SK-N-SH (cell line): Measurements from ENCODE around the gene C6orf89. TPM values are rescaled to one million over a fixed set of nuclear protein-coding genes. Genes with fewer than 3 reads are reported as not detected.

Source experiments
- CTCF ChIA-PET: fragments of 300-600, 350-600 bp; formaldehyde crosslinking; extraction: SDS; loops from one replicate; lab custom pipeline; 2021; lab: Yijun Ruan, JAX
- POLR2A ChIA-PET: fragments of 350-600 bp; sonication (Branson Sonifier 250); formaldehyde crosslinking; extraction: SDS; loops from one replicate; lab custom pipeline; 2020; ENCODE audit warnings: antibody characterized with exemption, inconsistent platforms; lab: Yijun Ruan, JAX
- DNase-seq: peaks from one replicate; pipeline ENCODE4 v3.0.0; 2012
- H2AFZ ChIP-seq: fragments of 200-600 bp; sonication (generic); 2 replicates; pipeline ENCODE4 v1.8.1; 2016; ENCODE audit warnings: antibody characterized with exemption, mild to moderate bottlenecking, low read depth
- H3F3A ChIP-seq: fragments of 200-600 bp; sonication (generic); replicated peaks from 2 replicates; pipeline ENCODE3; 2016; ENCODE audit warnings: antibody characterized with exemption, mild to moderate bottlenecking; ENCODE audit not compliant: insufficient read depth
- H3K27ac ChIP-seq, 2 experiments: fragments of 200-500 bp in 1 of 2; fragments of 200-600 bp in 1 of 2; sonication (Bioruptor generic) in 1 of 2; sonication (generic), shearing (Covaris generic) in 1 of 2; 2 replicates each; pipeline versions ENCODE4 v1.5.1 to v1.6.1; 2014 to 2016; ENCODE audit warnings: low read depth in 2 of 2, inconsistent platforms in 1 of 2, low read length in 1 of 2, mild to moderate bottlenecking in 1 of 2, mixed read lengths in 1 of 2
- H3K27me3 ChIP-seq: fragments of 200-600 bp; sonication (generic), shearing (Covaris generic); 2 replicates; pipeline ENCODE4 v1.6.1; 2016; ENCODE audit warnings: mixed run types; ENCODE audit not compliant: insufficient read depth
- H3K36me3 ChIP-seq, 2 experiments: fragments of 200-500 bp in 1 of 2; fragments of 200-600 bp in 1 of 2; sonication (Bioruptor generic) in 1 of 2; sonication (generic) in 1 of 2; replicated peaks in 1 of 2; 2 replicates each; pipeline versions ENCODE3 to v1.5.1; 2014 to 2016; ENCODE audit warnings: low read length in 1 of 2, mild to moderate bottlenecking in 1 of 2; ENCODE audit not compliant: insufficient read depth in 2 of 2, control insufficient read depth in 1 of 2
- H3K4me1 ChIP-seq, 2 experiments: fragments of 200-500 bp in 1 of 2; fragments of 200-600 bp in 1 of 2; sonication (Bioruptor generic) in 1 of 2; sonication (generic), shearing (Covaris generic) in 1 of 2; 2 replicates each; pipeline versions ENCODE4 v1.5.1 to v1.6.1; 2014 to 2016; ENCODE audit warnings: low read depth in 1 of 2, low read length in 1 of 2, mixed run types in 1 of 2; ENCODE audit not compliant: insufficient read depth in 2 of 2, control insufficient read depth in 1 of 2
- H3K4me2 ChIP-seq: fragments of 200-600 bp; sonication (generic), shearing (Covaris generic); 2 replicates; pipeline ENCODE4 v1.6.1; 2017; ENCODE audit warnings: mixed run types
- H3K4me3 ChIP-seq, 2 experiments: fragments of 200-500 bp in 1 of 2; fragments of 200-600 bp in 1 of 2; sonication (Bioruptor generic) in 1 of 2; sonication (generic), shearing (Covaris generic) in 1 of 2; 2 replicates each; pipeline versions ENCODE4 v1.5.1 to v1.8.1; 2014 to 2016; ENCODE audit warnings: low read depth in 2 of 2, inconsistent platforms in 1 of 2, low read length in 1 of 2, mild to moderate bottlenecking in 1 of 2, mixed read lengths in 1 of 2, moderate library complexity in 1 of 2
- H3K79me2 ChIP-seq: fragments of 200-600 bp; sonication (generic); 2 replicates; pipeline ENCODE4 v1.8.1; 2017; ENCODE audit warnings: mild to moderate bottlenecking; ENCODE audit not compliant: insufficient read depth
- H3K9ac ChIP-seq: fragments of 200-600 bp; sonication (generic); 2 replicates; pipeline ENCODE4 v1.6.1; 2017; ENCODE audit warnings: mixed run types
- H3K9me2 ChIP-seq: fragments of 200-600 bp; sonication (generic); 2 replicates; pipeline ENCODE4 v1.6.1; 2017; ENCODE audit warnings: mixed run types
- H3K9me3 ChIP-seq: fragments of 200-600 bp; sonication (generic); 2 replicates; pipeline ENCODE4 v1.6.1; 2017; ENCODE audit warnings: mixed run types, mild to moderate bottlenecking, moderate library complexity
- H4K20me1 ChIP-seq: fragments of 200-600 bp; sonication (generic); 2 replicates; pipeline ENCODE4 v1.6.1; 2017; ENCODE audit warnings: mild to moderate bottlenecking, mixed run types; ENCODE audit not compliant: insufficient read depth
- ELF1 ChIP-seq: IDR thresholded peaks from 2 replicates; pipeline ENCODE4 v1.4.0; 2012
- EP300 ChIP-seq, 2 experiments: IDR thresholded peaks; 2 replicates each; pipeline versions ENCODE4 v1.4.0 to v1.6.1; 2012; ENCODE audit warnings: borderline replicate concordance in 1 of 2, low read depth in 1 of 2, low read length in 1 of 2
- EZH2phosphoT487 ChIP-seq: fragments of 200-600 bp; sonication (generic); IDR thresholded peaks from 2 replicates; pipeline ENCODE4 v1.6.1; 2017; ENCODE audit warnings: low read depth, mixed run types, mild to moderate bottlenecking, antibody characterized with exemption, moderate library complexity, borderline replicate concordance
- FOSL2 ChIP-seq: IDR thresholded peaks from 2 replicates; pipeline ENCODE4 v1.4.0; 2012; ENCODE audit warnings: low read depth, mild to moderate bottlenecking, moderate library complexity, borderline replicate concordance
- FOXM1 ChIP-seq: IDR thresholded peaks from 2 replicates; pipeline ENCODE4 v1.4.0; 2012; ENCODE audit warnings: low read depth, mild to moderate bottlenecking
- GATA2 ChIP-seq: sonication (generic); formaldehyde crosslinking; IDR thresholded peaks from 2 replicates; pipeline ENCODE4 v1.5.0; 2020; ENCODE audit warnings: mild to moderate bottlenecking, missing genetic modification reagents
- JUND ChIP-seq: IDR thresholded peaks from 2 replicates; pipeline ENCODE4 v1.4.0; 2012
- MEF2A ChIP-seq: IDR thresholded peaks from 2 replicates; pipeline ENCODE4 v1.4.0; 2012; ENCODE audit warnings: low read depth, borderline replicate concordance
- MXI1 ChIP-seq: IDR thresholded peaks from 2 replicates; pipeline ENCODE4 v1.6.1; 2012; ENCODE audit warnings: mild to moderate bottlenecking, low read depth, low read length, improper control_type of control experiment
- NFIC ChIP-seq: IDR thresholded peaks from 2 replicates; pipeline ENCODE4 v1.4.0; 2012; ENCODE audit warnings: borderline replicate concordance
- NRF1 ChIP-seq: IDR thresholded peaks from 2 replicates; pipeline ENCODE4 v1.6.1; 2012; ENCODE audit warnings: low read depth, mild to moderate bottlenecking, low read length
- RXRA ChIP-seq: IDR thresholded peaks from 2 replicates; pipeline ENCODE4 v1.4.0; 2012; ENCODE audit warnings: low read depth, mild to moderate bottlenecking, borderline replicate concordance
- SIN3A ChIP-seq: IDR thresholded peaks from 2 replicates; pipeline ENCODE4 v1.6.1; 2012; ENCODE audit warnings: low read depth, mild to moderate bottlenecking, low read length, moderate library complexity, borderline replicate concordance
- TCF12 ChIP-seq: IDR thresholded peaks from 2 replicates; pipeline ENCODE4 v1.4.0; 2012
- TEAD4 ChIP-seq: IDR thresholded peaks from 2 replicates; pipeline ENCODE4 v1.4.0; 2012; ENCODE audit warnings: mild to moderate bottlenecking, borderline replicate concordance; ENCODE audit not compliant: insufficient read depth
- YY1 ChIP-seq: IDR thresholded peaks from 2 replicates; pipeline ENCODE4 v1.4.0; 2012; ENCODE audit warnings: low read depth, mild to moderate bottlenecking
- WGBS: methylation state at CpG from one replicate; pipeline ENCODE4 v1.1.6; 2017; ENCODE audit warnings: low lambda C conversion rate; 5-methylcytosine and 5-hydroxymethylcytosine counted together
- polyA plus RNA-seq, 3 experiments: library from polyadenylated mRNA; depleted of rRNA; stranded (reverse); fragments of >200 nt; gene quantifications; 2 replicates each; pipeline ENCODE4 v1.2.3, GENCODE V29; 2012
- TF ChIP-seq, protein P1 (sequence below): IDR thresholded peaks from 2 replicates; pipeline ENCODE4 v1.4.0; 2012; ENCODE audit warnings: low read depth, borderline replicate concordance
- TF ChIP-seq, protein P2 (sequence below): IDR thresholded peaks from 2 replicates; pipeline ENCODE4 v1.6.1; 2012; ENCODE audit warnings: mild to moderate bottlenecking, low read depth, low read length, moderate library complexity
- TF ChIP-seq, protein P3 (sequence below): fragments of 150-350 bp; IDR thresholded peaks from 2 replicates; pipeline ENCODE4 v1.6.1; 2017; ENCODE audit warnings: antibody characterized with exemption, low read length, low read depth, borderline replicate concordance
- TF ChIP-seq, protein P4 (sequence below): IDR thresholded peaks from 2 replicates; pipeline ENCODE4 v1.4.0; 2012; ENCODE audit warnings: low read depth

The C6orf89 gene
- polyA plus RNA-seq, 1 of the 3 experiments (the other 2 are of a cell fraction): 20.4 TPM

DNA sequence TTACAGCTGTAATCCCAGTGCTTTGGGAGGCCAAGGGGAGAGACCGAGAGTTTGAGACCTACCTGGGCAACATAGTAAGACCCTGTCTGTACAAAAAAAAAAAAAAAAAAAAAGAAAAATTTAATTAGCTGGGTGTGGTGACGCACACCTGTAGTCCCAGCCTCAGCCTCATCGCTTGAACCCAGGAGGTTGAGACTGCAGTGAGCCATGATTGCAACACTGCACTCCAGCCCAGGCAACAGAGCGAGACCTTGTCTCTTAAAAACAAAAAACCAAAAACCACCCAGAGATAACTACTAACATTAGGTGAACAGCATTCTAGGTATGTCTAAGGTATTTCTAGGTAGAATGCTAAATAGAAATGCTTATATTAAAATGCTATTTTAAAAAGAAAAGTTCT is 47.8 kb downstream of the C6orf89 start:
- Histone ChIP-seq H3K36me3 (no peaks in the 10 kb centered on the region), H3K9me3 (no peaks in the 10 kb centered on the region), H3F3A (peaks cover 8% of the 10 kb centered on the region), H3K27me3 (no peaks in the 10 kb centered on the region), H3K4me2 (no peak overlapping the region), H3K9ac (no peak overlapping the region), H3K4me3 (no peak overlapping the region), H3K79me2 (no peaks in the 10 kb centered on the region), H4K20me1 (no peaks in the 10 kb centered on the region), H2AFZ (no peak overlapping the region; the same call in 1 of the 2 replicates), H3K9me2 (no peaks in the 10 kb centered on the region), H3K27ac (no peak overlapping the region; a peak in 1 of 4 replicates), H3K4me1 (peaks cover 5 to 8% of the 10 kb centered on the region in 2 experiments; a peak in 1 of 4 replicates)
- ChIA-PET CTCF (no interaction called here), POLR2A (no interaction called here)
- WGBS: 95% methylated on average over 4 of the region's 4 CpGs
- no peak for DNase-seq
- TF ChIP-seq FOSL2: no peak
- no peak for TF ChIP-seq SIN3A
- TF ChIP-seq, protein P1, sequence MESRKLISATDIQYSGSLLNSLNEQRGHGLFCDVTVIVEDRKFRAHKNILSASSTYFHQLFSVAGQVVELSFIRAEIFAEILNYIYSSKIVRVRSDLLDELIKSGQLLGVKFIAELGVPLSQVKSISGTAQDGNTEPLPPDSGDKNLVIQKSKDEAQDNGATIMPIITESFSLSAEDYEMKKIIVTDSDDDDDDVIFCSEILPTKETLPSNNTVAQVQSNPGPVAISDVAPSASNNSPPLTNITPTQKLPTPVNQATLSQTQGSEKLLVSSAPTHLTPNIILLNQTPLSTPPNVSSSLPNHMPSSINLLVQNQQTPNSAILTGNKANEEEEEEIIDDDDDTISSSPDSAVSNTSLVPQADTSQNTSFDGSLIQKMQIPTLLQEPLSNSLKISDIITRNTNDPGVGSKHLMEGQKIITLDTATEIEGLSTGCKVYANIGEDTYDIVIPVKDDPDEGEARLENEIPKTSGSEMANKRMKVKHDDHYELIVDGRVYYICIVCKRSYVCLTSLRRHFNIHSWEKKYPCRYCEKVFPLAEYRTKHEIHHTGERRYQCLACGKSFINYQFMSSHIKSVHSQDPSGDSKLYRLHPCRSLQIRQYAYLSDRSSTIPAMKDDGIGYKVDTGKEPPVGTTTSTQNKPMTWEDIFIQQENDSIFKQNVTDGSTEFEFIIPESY: no peak
- TF ChIP-seq YY1: no peak
- TF ChIP-seq RXRA: no peak
- TF ChIP-seq EP300 (IDR thresholded peaks at IDR 0.05; ENCODE audit: borderline replicate concordance in 1 of 2, low read depth in 1 of 2, low read length in 1 of 2): no peak
- TF ChIP-seq, protein P2, sequence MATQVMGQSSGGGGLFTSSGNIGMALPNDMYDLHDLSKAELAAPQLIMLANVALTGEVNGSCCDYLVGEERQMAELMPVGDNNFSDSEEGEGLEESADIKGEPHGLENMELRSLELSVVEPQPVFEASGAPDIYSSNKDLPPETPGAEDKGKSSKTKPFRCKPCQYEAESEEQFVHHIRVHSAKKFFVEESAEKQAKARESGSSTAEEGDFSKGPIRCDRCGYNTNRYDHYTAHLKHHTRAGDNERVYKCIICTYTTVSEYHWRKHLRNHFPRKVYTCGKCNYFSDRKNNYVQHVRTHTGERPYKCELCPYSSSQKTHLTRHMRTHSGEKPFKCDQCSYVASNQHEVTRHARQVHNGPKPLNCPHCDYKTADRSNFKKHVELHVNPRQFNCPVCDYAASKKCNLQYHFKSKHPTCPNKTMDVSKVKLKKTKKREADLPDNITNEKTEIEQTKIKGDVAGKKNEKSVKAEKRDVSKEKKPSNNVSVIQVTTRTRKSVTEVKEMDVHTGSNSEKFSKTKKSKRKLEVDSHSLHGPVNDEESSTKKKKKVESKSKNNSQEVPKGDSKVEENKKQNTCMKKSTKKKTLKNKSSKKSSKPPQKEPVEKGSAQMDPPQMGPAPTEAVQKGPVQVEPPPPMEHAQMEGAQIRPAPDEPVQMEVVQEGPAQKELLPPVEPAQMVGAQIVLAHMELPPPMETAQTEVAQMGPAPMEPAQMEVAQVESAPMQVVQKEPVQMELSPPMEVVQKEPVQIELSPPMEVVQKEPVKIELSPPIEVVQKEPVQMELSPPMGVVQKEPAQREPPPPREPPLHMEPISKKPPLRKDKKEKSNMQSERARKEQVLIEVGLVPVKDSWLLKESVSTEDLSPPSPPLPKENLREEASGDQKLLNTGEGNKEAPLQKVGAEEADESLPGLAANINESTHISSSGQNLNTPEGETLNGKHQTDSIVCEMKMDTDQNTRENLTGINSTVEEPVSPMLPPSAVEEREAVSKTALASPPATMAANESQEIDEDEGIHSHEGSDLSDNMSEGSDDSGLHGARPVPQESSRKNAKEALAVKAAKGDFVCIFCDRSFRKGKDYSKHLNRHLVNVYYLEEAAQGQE: no peak
- no peak for TF ChIP-seq NFIC
- TF ChIP-seq, protein P3, sequence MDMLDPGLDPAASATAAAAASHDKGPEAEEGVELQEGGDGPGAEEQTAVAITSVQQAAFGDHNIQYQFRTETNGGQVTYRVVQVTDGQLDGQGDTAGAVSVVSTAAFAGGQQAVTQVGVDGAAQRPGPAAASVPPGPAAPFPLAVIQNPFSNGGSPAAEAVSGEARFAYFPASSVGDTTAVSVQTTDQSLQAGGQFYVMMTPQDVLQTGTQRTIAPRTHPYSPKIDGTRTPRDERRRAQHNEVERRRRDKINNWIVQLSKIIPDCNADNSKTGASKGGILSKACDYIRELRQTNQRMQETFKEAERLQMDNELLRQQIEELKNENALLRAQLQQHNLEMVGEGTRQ: no peak
- no peak for TF ChIP-seq EZH2phosphoT487
- no peak for TF ChIP-seq MXI1
- TF ChIP-seq FOXM1: no peak
- no peak for TF ChIP-seq GATA2 (CRISPR knock-in tag)
- no peak for TF ChIP-seq NRF1
- TF ChIP-seq, protein P4, sequence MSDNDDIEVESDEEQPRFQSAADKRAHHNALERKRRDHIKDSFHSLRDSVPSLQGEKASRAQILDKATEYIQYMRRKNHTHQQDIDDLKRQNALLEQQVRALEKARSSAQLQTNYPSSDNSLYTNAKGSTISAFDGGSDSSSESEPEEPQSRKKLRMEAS: no peak
- TF ChIP-seq JUND: no peak
- no peak for TF ChIP-seq ELF1
- TF ChIP-seq TEAD4: no peak
- no peak for TF ChIP-seq MEF2A
- no peak for TF ChIP-seq TCF12
